Right forelimb (tissue), 1 donor: ENCODE results near the gene SF3A1.

Source experiments
- DNase-seq: peaks from one replicate; pipeline ENCODE4 v3.0.0-alpha.2; 2018

Gene SF3A1

DNA sequence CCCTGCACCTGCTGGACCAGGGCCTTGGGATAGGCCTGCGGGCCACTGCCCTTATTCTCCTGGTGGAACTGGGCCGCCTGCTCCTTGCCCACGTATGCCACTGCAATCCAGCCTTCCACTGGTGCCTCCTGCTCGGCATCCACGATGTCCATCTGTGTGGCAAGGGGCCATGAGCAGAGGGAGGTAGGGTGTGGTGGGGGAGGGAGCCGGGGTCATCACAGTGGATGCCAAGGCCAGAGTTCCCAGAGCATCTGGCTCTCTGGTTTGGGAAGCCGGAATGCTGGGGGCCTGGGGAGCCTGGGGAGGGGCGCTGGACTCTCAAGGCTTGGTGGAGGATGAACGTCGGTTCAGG lies 29.9 kb upstream of the SF3A1 start:
- DNase-seq = no peak

DNA sequence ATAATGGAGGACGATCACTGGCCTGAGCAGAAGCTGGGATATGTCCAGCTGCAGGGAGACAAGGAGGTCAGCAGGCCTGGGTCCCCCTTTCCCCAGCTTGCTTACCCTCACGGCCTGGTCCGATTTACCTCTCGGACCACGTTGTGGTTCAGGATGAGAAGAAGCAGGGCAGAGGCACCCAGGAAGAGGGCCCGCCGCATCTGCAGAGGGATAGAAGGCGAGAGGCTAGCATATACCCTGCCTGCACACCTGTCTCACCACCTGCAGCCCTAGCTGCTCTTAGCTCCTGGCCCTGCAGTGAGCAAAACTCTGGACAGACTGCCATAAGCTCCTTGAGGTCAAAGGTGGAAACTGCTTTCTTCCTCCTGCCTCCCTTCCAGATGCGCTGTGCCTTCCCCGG lies 29.2 kb upstream of the SF3A1 start:
- DNase-seq = no peak

- DNase-seq = no peak
Measured at GRCh38 chr22:30383061-30383460, 26.4 kb upstream of the SF3A1 start.

GRCh38 chr22:30382340-30382739 lies 25.6 kb upstream of the SF3A1 start:
- no peak for DNase-seq

GRCh38 chr22:30381264-30381663 lies 24.6 kb upstream of the SF3A1 start:
- no peak for DNase-seq

DNA sequence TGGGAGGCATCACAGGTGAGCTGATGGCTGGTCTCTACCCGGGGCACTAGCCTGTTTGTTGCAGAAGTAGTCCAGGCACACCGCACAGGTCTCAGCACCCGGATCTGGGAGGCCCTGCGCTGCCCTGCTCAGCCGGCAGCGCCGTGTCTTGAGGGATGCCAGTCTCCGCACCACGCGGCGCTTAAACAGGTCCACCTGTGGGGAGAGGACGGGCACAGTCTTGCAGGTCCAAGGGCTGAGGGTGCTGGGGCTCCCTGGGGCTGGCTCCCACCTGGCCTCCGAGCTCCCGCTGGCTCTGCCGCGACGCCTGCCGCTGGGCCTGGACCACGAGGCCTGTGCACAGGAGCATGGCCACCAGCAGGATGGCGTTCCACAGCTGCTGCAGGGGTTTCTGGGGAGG lies 23.3 kb upstream of the SF3A1 start:
- DNase-seq = no peak

GRCh38 chr22:30375312-30375849 lies 18.7 kb upstream of the SF3A1 start:
- DNase-seq = no peak

DNA sequence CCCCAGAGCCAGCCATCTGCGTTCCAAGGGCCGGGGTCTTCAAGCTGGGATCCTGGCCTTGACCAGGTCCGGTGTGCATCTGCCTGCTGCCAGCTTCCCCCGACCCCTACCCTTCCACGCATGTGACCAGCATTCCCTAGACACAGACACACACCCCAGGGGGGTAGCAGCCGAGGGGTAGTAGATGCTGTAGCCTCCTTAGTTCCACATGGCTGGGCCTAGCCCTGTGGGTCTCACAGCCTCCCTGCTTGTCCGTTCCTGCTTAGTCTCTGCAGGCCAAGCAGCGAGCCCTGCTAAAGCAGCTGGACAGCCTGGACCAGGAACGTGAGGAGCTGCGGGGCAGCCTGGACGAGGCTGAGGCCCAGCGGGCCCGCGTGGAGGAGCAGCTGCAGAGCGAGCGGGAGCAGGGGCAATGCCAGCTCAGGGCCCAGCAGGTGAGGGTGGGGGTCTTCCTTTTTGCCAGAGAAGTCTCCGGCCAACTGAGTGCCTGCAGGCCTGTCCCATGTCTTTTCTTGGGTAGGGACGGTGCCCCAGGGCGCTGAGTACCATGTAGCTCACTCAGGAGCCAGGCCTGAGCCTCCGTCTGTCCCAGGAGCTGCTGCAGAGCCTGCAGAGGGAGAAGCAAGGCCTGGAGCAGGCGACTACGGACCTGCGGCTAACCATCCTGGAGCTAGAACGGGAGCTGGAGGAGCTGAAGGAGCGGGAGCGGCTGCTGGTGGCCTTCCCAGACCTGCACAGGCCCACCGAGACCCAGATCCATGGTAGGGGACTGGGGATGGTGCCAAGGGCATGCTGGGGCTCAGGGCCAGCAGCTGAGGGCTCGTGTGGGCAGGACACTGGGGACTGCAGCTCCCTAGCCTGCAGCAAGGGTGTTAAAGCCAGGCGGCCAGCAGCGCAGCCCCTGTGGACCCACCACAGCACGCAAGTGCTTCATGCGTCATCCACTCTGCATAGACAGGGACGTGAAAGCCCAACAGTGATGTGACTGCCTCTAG lies 16.9 kb upstream of the SF3A1 start:
- no peak for DNase-seq

- no peak for DNase-seq
Measured at GRCh38 chr22:30372915-30373314, 16.2 kb upstream of the SF3A1 start.

- no peak for DNase-seq
Measured at GRCh38 chr22:30371981-30372380, 15.3 kb upstream of the SF3A1 start.

GRCh38 chr22:30371321-30371720 lies 14.6 kb upstream of the SF3A1 start:
- DNase-seq = no peak

DNA sequence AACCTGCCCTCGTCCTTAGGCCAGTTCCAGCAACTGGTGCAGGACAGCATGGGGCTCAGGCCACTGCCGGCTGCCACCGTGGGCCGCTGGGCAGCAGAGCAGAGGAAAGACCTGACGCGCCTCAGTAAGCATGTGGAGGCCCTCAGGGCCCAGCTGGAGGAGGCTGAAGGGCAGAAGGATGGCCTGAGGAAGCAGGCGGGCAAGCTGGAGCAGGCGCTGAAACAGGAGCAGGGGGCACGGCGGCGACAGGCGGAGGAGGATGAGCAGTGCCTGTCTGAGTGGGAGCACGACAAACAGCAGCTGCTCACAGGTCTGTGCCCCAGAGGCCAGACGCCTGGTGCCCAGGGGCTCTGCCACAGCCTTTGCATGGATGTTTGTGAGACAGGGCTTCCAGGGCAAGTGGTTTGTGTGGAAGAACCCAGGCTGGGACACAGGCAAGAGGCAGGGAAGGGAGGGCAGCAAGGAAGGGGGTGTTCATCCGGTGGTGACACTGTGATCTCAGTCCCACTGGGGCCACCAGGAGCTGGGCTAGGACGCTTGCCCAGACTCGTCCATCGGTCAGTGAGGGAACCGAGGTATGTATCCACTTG lies 14.0 kb upstream of the SF3A1 start:
- no peak for DNase-seq

GRCh38 chr22:30368420-30368819 lies 11.7 kb upstream of the SF3A1 start:
- no peak for DNase-seq

DNA sequence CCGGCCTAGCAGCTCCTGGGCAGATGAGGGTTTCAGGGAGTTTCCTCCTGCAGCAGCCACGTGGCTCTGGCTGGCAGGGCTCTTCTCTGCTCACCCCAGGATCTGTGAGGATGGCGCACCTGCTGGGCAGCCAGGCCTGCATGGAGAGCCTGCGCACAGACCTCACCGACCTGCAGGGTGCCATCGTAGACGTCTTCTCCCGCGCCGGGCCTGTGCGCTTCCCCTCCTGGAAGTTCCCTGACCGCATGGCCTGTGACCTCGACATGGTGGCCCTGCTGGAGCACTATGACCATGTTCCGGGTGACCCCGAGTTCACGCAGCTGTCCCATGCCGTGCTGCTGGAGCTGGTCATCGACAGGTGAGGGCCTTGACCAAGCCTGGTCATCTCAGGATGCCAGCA lies 9.2 kb upstream of the SF3A1 start:
- no peak for DNase-seq

GRCh38 chr22:30362651-30363281 lies 6.1 kb upstream of the SF3A1 start:
- DNase-seq = no peak

DNA sequence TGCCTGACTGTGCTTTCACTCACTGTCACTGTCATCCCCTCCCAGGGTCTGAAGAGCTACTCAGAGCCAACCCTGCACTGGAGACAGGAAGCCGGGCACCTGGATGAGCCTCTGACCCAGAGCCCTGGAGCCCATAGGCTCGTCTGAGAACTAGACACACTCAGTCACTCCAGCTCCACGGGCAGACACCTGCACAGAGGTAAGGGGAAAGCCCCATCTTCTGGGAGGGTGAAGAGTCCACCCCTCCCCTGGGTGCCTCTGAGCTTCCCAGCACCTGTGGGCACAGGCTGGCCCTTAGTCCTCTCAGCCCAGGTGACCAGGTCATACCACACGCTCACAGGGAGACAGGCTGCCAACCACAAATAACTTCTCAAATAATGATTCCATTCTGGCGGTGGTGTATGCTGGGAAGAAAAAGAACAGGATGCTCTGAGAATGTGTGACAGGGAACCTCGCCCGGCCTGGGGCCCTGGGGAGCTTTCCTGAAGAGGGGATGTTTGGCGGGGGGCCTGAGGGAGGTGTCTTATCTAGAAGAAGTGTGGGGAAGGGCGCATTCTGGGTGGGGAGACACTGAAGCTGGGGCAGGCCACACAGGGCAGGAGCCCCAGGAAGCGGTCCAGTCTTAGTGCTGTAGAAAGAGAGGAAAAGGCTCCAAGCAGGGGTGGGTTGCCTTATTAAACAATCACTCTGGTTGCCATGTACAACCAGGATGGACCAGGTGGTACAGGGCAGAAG lies 5.4 kb upstream of the SF3A1 start:
- DNase-seq = no peak

DNA sequence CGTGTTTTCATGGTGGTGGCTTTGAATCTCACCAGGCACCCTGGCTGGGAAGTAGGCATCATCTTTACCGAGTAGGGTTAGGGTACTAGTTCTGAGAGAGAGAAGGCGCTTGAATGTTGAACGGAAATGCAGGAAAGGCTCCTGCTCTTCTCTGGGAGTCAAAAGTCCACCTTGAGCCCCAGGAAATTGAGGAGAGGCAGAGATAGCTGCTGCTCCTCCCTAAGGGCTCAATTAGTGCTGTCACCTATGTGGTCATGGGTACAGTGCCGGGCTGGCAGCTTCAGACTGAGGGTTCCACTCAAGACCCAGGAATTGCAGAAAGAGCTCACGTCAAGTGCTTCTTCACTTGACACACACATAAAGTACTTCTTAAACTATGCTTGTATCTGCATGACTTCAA lies 1.8 kb upstream of the SF3A1 start:
- no peak for DNase-seq

DNA sequence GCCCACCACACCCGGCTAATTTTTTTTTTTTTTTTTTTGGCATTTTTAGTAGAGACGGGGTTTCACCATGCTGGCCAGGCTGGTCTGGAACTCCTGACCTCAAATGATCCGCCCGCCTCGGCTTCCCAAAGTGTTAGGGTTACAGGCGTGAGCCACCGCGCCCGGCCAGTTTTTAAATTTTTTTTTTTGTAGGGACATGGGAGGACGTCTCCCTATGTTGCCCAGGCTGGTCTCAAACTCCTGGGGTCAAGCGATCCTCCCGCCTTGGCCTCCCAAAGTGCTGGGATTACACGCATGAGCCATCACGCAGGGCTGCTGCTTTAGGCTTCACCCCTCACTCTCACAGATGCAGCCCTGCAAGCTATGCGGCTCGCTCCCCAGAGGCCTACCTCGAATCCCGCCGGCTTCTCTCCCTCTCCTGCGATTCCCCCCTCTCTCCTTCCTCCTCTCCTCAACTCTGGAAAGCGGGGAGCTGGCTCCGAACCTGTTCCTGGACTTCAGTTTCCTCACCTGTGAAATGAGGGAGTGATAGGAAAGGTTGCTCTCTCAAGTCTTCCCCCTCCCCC lies 1.0 kb upstream of the SF3A1 start:
- no peak for DNase-seq

- DNase-seq = no peak
Measured at GRCh38 chr22:30357236-30357570, 509 bp upstream of the SF3A1 start.

DNA sequence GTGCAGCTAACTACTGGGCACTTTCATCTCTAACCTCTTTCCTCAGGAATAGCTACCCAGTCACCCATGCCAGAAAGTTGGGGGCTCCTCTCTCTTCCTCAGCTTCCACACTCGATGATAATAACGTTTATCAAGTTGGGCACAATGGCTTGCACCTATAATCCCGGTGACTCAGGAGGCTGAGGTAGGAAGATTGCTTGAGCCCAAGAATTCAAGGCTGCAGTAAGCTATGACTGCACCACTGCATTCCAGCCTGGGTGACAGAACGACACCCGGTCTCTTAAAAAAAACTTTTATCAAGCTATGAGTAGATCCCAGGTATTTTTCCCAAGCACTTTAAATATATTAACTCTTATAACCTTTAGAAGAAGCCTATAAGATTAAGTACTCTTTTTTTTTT lies 2.0 kb downstream of the SF3A1 start:
- no peak for DNase-seq

DNA sequence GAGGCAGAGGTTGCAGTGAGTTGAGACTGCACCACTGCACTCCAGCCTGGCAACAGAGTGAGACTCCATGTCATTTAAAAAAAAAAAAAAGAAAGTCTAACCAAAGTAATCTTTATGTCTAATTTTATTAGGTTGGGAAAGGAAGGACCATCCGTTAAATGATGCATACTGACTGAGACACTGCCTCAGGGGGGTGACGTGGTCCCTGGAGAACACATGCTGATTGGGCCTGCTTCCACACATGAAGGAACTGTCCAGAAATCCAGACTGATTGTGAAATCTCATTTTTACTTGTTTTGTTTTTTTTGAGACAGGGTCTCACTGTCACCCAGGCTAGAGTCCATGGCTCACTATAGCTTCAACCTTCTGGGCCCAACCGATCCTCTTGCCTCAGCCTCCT lies 5.5 kb downstream of the SF3A1 start:
- no peak for DNase-seq

GRCh38 chr22:30348809-30349208 lies 7.9 kb downstream of the SF3A1 start:
- no peak for DNase-seq

DNA sequence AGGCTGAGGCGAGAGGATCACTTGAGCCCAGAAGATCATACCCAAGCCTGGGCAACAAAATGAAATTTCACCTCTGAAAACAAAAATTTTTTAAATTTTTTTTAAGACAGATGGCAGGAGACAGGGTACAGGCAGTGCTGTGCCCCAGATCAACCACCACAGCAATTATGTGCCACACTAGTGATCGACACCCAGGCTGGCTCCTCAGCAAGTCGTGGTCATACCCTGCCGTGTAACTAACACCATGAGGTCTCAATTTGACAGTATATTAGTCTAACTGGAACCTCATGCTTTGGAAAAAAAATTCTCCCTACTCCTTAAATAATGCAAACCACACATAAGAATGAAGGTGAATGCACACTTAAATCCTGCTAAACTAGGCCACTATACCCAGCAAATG lies 8.3 kb downstream of the SF3A1 start:
- DNase-seq = no peak
